Cardiac fibroblast (primary cell): ENCODE data around the gene LAT.
"Not testable (repeated sequence)": the region's sequence is repeated elsewhere in the genome, so short reads cannot be mapped to it uniquely, and the experiment has no call there.

Experiments used
- DNase-seq, 2 donors: peaks; one replicate each; pipeline versions ENCODE4 v3.0.0 to v3.0.0-alpha.2; 2010; ENCODE audit warnings: low read depth in 2 of 2
- H3K4me3 ChIP-seq, 2 donors: replicated peaks in 1 of 2; 1 replicate in 1 of 2; 2 replicates in 1 of 2; pipeline ENCODE4 v1.5.1; 2011; ENCODE audit warnings: low read depth in 2 of 2, low read length in 2 of 2, mild to moderate bottlenecking in 2 of 2, moderate library complexity in 1 of 2
- CTCF ChIP-seq: IDR thresholded peaks from one replicate; pipeline ENCODE4 v1.5.1; 2011; ENCODE audit warnings: low read depth, mild to moderate bottlenecking, low read length, inconsistent platforms

The LAT gene

GRCh38 chr16:28977703-28978662, 6.9 kb upstream of the LAT start:
- DNase-seq: no peak
- H3K4me3 ChIP-seq: no peak overlapping the region
- peak; percentile 17 for TF ChIP-seq CTCF

GRCh38 chr16:28980330-28980729, 4.5 kb upstream of the LAT start:
- DNase-seq, H3K4me3 ChIP-seq: not testable (repeated sequence)

- no peak for DNase-seq
- H3K4me3 ChIP-seq: no peak overlapping the region
Measured at GRCh38 chr16:28980929-28981328, 3.9 kb upstream of the LAT start.

GRCh38 chr16:28981517-28981916, 3.3 kb upstream of the LAT start:
- DNase-seq: peak in 1 of 2 donors; percentile 29
- peak; percentile 84 for TF ChIP-seq CTCF
- H3K4me3 ChIP-seq: no peak overlapping the region

More at GRCh38 chr16:28980929-28981328, 3.9 kb upstream of the LAT start:
- no peak for TF ChIP-seq CTCF

GRCh38 chr16:28982418-28982817, 2.4 kb upstream of the LAT start:
- DNase-seq: no peak

GRCh38 chr16:28982949-28983348, 1.9 kb upstream of the LAT start:
- H3K4me3 ChIP-seq: no peak overlapping the region
- DNase-seq: no peak
- TF ChIP-seq CTCF: no peak

More at GRCh38 chr16:28982418-28982817, 2.4 kb upstream of the LAT start:
- H3K4me3 ChIP-seq: no peak overlapping the region
- TF ChIP-seq CTCF: no peak

- no peak overlapping the region for H3K4me3 ChIP-seq
- TF ChIP-seq CTCF: no peak
- DNase-seq: no peak
Measured at GRCh38 chr16:28983644-28984043, 1.2 kb upstream of the LAT start.
